HepG2 (cell line): ENCODE data around the gene POLD3.

Experiments used
- CREM ChIP-seq, 2 experiments: sonication (generic) in 1 of 2; formaldehyde crosslinking in 1 of 2; IDR thresholded peaks; 2 replicates each; pipeline versions ENCODE4 v1.4.0 to v1.6.1; 2016 to 2020; ENCODE audit warnings: antibody characterized with exemption in 1 of 2, mild to moderate bottlenecking in 1 of 2, missing genetic modification reagents in 1 of 2
- CTCF ChIP-seq: sonication (generic); formaldehyde crosslinking; IDR thresholded peaks from 2 replicates; pipeline ENCODE4 v1.5.0; 2020; ENCODE audit warnings: mild to moderate bottlenecking, missing genetic modification reagents, moderate library complexity
- GABPA ChIP-seq, 2 experiments: IDR thresholded peaks; 2 replicates each; pipeline ENCODE4 v1.6.1; 2011 to 2016; ENCODE audit warnings: low read depth in 2 of 2, low read length in 1 of 2, missing biosample characterization in 1 of 2, missing genetic modification characterization in 1 of 2
- KLF11 ChIP-seq: IDR thresholded peaks from 2 replicates; pipeline ENCODE4 v1.6.1; 2016; ENCODE audit warnings: missing compliant biosample characterization
- MAFK ChIP-seq, 2 experiments: IDR thresholded peaks in 1 of 2; conservative IDR thresholded peaks in 1 of 2; 2 replicates each; pipeline ENCODE4 v1.6.1; 2011; ENCODE audit warnings: improper control_type of control experiment in 2 of 2, low read length in 2 of 2
- NCOA1 ChIP-seq: sonication (generic); formaldehyde crosslinking; IDR thresholded peaks from 2 replicates; pipeline ENCODE4 v1.9.0; 2021; ENCODE audit warnings: missing genetic modification reagents
- POLR2A ChIP-seq, 2 experiments: IDR thresholded peaks; 2 replicates each; pipeline ENCODE4 v1.6.1; 2011; ENCODE audit warnings: low read depth in 2 of 2, low read length in 2 of 2, mild to moderate bottlenecking in 1 of 2, moderate library complexity in 1 of 2; ENCODE audit not compliant: insufficient read depth in 1 of 2
- ZBTB14 ChIP-seq: sonication (generic); formaldehyde crosslinking; IDR thresholded peaks from 2 replicates; pipeline ENCODE4 v1.4.0; 2020; ENCODE audit warnings: missing genetic modification reagents
- ZNF253 ChIP-seq: sonication (generic); formaldehyde crosslinking; IDR thresholded peaks from 2 replicates; pipeline ENCODE4 v1.8.0; 2022; ENCODE audit warnings: mild to moderate bottlenecking, missing genetic modification reagents, borderline replicate concordance

GRCh38 chr11:74644081-74644480 is 51.7 kb downstream of the POLD3 start:
- no peak for TF ChIP-seq ZBTB14 (CRISPR knock-in tag)
- TF ChIP-seq ZNF253 (CRISPR knock-in tag): no peak
- TF ChIP-seq KLF11 (CRISPR knock-in tag): no peak
- no peak for TF ChIP-seq POLR2A (IDR thresholded peaks at IDR 0.05; ENCODE audit: insufficient read depth in 1 of 2, low read depth in 2 of 2, low read length in 2 of 2)
- no peak for TF ChIP-seq MAFK (conservative IDR thresholded peaks at IDR 0.05 in 1 of 2, IDR thresholded peaks at IDR 0.05 in 1 of 2; ENCODE audit: low read length in 2 of 2)
- TF ChIP-seq CREM (IDR thresholded peaks at IDR 0.05): no peak
- no peak for TF ChIP-seq CREM (CRISPR knock-in tag; IDR thresholded peaks at IDR 0.05)
- TF ChIP-seq GABPA (IDR thresholded peaks at IDR 0.05; ENCODE audit: low read depth, low read length): no peak
- TF ChIP-seq GABPA (CRISPR knock-in tag; IDR thresholded peaks at IDR 0.05; ENCODE audit: low read depth): no peak
- no peak for TF ChIP-seq CTCF (CRISPR knock-in tag)
- TF ChIP-seq NCOA1 (CRISPR knock-in tag): no peak
